Right lobe of liver (tissue), 4 donors: ENCODE measurements around the gene CXorf66.

Experiments used
- CTCF ChIP-seq, 4 donors: fragments of 200-600 bp in 3 of 4; fragments of 450-650 bp in 1 of 4; IDR thresholded peaks; one replicate each; pipeline versions ENCODE4 v1.5.1 to v1.8.0; 2016 to 2022; ENCODE audit warnings: antibody characterized with exemption in 4 of 4, mild to moderate bottlenecking in 2 of 4
- POLR2A ChIP-seq: fragments of 450-650 bp; IDR thresholded peaks from one replicate; pipeline ENCODE4 v1.6.1; 2017; ENCODE audit warnings: antibody characterized with exemption, mild to moderate bottlenecking
- donor health status: DM: no; HTN: no; CAD: no.
- donor health status: DM: no; HTN: no; CAD: no.
- donor health status: DM: no; HTN: yes; CAD: no.

DNA sequence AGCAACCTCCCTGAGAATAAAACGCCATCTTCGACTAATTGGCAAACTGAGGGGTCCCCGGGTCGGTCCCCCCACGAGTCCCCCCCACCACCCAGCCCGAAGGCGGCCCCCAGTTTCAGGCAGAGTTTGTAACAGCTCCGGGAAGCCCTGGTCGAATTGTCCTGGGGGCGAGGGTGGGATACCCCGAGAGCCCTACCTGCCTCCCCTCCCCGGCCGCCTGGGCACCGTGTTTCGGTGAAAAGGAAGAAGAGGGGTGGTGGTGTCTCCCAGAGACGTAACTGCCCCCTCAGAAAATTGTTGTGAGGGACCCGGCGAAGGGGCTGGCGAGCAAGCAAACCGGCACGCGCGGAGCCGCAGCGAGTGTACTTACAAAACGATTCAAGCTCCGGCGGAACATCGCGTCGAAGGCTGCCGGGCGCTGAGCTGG, 33.7 kb downstream of the CXorf66 start:
- no peak for TF ChIP-seq CTCF (IDR thresholded peaks at IDR 0.05)
- TF ChIP-seq POLR2A: no peak
